Neural progenitor cell (in vitro differentiated cells): ENCODE measurements around the gene TSPYL1.

Experiments used
- EZH2 ChIP-seq: fragments of 200-600 bp; sonication (generic); IDR thresholded peaks from 2 replicates; pipeline ENCODE4 v1.6.1; 2017; ENCODE audit warnings: antibody characterized with exemption, mild to moderate bottlenecking, moderate library complexity
- EZH2phosphoT487 ChIP-seq: fragments of 200-600 bp; sonication (generic); IDR thresholded peaks from 2 replicates; pipeline ENCODE4 v1.6.1; 2017; ENCODE audit warnings: antibody characterized with exemption
- TF ChIP-seq, protein P1 (sequence below): fragments of 200-600 bp; sonication (generic); IDR thresholded peaks from 2 replicates; pipeline ENCODE4 v1.5.1; 2017; ENCODE audit warnings: antibody characterized with exemption, mild to moderate bottlenecking

DNA sequence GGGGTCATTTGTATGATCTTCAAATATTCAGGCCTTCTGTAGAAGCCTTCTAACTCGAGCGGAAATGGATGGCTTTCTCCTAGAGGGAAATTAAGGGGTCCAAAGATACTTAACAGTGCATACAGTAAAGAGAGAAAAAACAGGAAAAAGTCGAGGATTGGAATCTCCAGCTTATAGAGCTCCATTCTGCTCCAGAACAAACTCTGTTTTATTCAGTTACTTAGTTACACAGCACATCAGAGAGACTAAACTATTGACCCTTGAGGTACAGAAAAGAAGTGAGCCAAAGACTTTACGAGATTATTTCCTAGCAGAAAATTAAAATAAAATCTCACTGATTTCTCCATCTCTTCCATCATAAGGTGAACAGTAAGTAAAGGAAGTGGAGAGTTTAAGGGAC is 47.3 kb upstream of the TSPYL1 start:
- TF ChIP-seq, protein P1, sequence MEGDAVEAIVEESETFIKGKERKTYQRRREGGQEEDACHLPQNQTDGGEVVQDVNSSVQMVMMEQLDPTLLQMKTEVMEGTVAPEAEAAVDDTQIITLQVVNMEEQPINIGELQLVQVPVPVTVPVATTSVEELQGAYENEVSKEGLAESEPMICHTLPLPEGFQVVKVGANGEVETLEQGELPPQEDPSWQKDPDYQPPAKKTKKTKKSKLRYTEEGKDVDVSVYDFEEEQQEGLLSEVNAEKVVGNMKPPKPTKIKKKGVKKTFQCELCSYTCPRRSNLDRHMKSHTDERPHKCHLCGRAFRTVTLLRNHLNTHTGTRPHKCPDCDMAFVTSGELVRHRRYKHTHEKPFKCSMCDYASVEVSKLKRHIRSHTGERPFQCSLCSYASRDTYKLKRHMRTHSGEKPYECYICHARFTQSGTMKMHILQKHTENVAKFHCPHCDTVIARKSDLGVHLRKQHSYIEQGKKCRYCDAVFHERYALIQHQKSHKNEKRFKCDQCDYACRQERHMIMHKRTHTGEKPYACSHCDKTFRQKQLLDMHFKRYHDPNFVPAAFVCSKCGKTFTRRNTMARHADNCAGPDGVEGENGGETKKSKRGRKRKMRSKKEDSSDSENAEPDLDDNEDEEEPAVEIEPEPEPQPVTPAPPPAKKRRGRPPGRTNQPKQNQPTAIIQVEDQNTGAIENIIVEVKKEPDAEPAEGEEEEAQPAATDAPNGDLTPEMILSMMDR: no peak
- no peak for TF ChIP-seq EZH2phosphoT487
- TF ChIP-seq EZH2: no peak
